Endothelial cell of umbilical vein (primary cell): Measurements from ENCODE around the gene KLC1. TPM values are rescaled to one million over a fixed set of nuclear protein-coding genes. Genes with fewer than 3 reads are reported as not detected.

Experiments used
- BruUV-seq: library from RNA; stranded (reverse); fragments of 400-500 nt; replicated peaks from 2 replicates; lab custom pipeline; 2021; lab: Mats Ljungman, UMichigan
- CTCF ChIA-PET: fragments of 300-600, 350-600 bp; sonication (Branson Sonifier 250); formaldehyde crosslinking; loops from one replicate; lab custom pipeline; 2021; ENCODE audit warnings: antibody characterized with exemption, inconsistent platforms; lab: Charles Lee
- POLR2A ChIA-PET: fragments of 300-600, 350-600 bp; sonication (Branson Sonifier 250); formaldehyde crosslinking; loops from one replicate; lab custom pipeline; 2021; ENCODE audit warnings: antibody characterized with exemption, inconsistent platforms; lab: Charles Lee
- DNase-seq: peaks from one replicate; pipeline ENCODE4 v3.0.0-alpha.2; 2011; ENCODE audit warnings: low read depth, low spot score
- FAIRE-seq: peaks from 2 replicates; lab custom pipeline; 2011; peaks lifted over from hg19 to GRCh38; lab: Jason Lieb, UNC
- H2AFZ ChIP-seq: 2 replicates; pipeline ENCODE4 v1.6.0; 2012; ENCODE audit warnings: low read depth, low read length, control low read depth, inconsistent platforms
- H3K27ac ChIP-seq: 2 replicates; pipeline ENCODE4 v1.5.1; 2011; ENCODE audit warnings: low read depth, mild to moderate bottlenecking, control low read depth, low read length, moderate library complexity; ENCODE audit not compliant: insufficient read depth
- H3K27me3 ChIP-seq, 2 experiments: 2 replicates each; pipeline versions ENCODE4 v1.6.0 to v1.6.1; 2011; ENCODE audit warnings: low read length in 2 of 2, mixed read lengths in 1 of 2; ENCODE audit not compliant: control insufficient read depth in 2 of 2, insufficient read depth in 2 of 2
- H3K36me3 ChIP-seq, 2 experiments: 2 replicates in 1 of 2; 3 replicates in 1 of 2; pipeline ENCODE4 v1.5.1; 2011; ENCODE audit warnings: low read length in 2 of 2, mild to moderate bottlenecking in 1 of 2, moderate library complexity in 1 of 2; ENCODE audit not compliant: control insufficient read depth in 2 of 2, insufficient read depth in 2 of 2; ENCODE audit errors: extremely low read depth in 1 of 2
- H3K4me1 ChIP-seq: 3 replicates; pipeline ENCODE4 v1.5.1; 2011; ENCODE audit warnings: mild to moderate bottlenecking, low read length; ENCODE audit not compliant: control insufficient read depth, insufficient read depth; ENCODE audit errors: extremely low read depth
- H3K4me2 ChIP-seq: 2 replicates; pipeline ENCODE4 v1.6.1; 2011; ENCODE audit warnings: low read length, control low read depth, mixed read lengths; ENCODE audit not compliant: insufficient read depth
- H3K4me3 ChIP-seq, 3 experiments: fragments of 200-600 bp in 1 of 3; sonication (generic), shearing (Covaris generic) in 1 of 3; replicated peaks in 1 of 3; 2 replicates each; pipeline ENCODE4 v1.5.1; 2011 to 2016; ENCODE audit warnings: control low read depth in 3 of 3, low read length in 3 of 3, mild to moderate bottlenecking in 2 of 3, inconsistent platforms in 1 of 3, low read depth in 1 of 3, moderate library complexity in 1 of 3; ENCODE audit not compliant: insufficient read depth in 1 of 3
- H3K79me2 ChIP-seq: 2 replicates; pipeline ENCODE4 v1.6.0; 2012; ENCODE audit warnings: low read length, inconsistent platforms; ENCODE audit not compliant: control insufficient read depth, insufficient read depth
- H3K9ac ChIP-seq: replicated peaks from 2 replicates; pipeline ENCODE3; 2011; ENCODE audit warnings: low read length, control low read depth; ENCODE audit not compliant: insufficient read depth; ENCODE audit errors: extremely low read depth
- H3K9me1 ChIP-seq: replicated peaks from 3 replicates; pipeline ENCODE4 v1.6.0; 2011; ENCODE audit warnings: mild to moderate bottlenecking, low read length; ENCODE audit not compliant: control insufficient read depth, insufficient read depth; ENCODE audit errors: extremely low read depth
- H3K9me3 ChIP-seq: replicated peaks from 2 replicates; pipeline ENCODE4 v1.5.1; 2012; ENCODE audit warnings: low read length, inconsistent platforms; ENCODE audit not compliant: control insufficient read depth, insufficient read depth
- H4K20me1 ChIP-seq: replicated peaks from 2 replicates; pipeline ENCODE3; 2011; ENCODE audit warnings: mild to moderate bottlenecking, low read length; ENCODE audit not compliant: control insufficient read depth, insufficient read depth; ENCODE audit errors: extremely low read depth
- CTCF ChIP-seq, 2 donors: IDR thresholded peaks; 1 replicate in 1 of 2; 2 replicates in 1 of 2; pipeline ENCODE4 v1.5.1; 2011; ENCODE audit warnings: low read length in 2 of 2, mild to moderate bottlenecking in 2 of 2, moderate library complexity in 2 of 2, control low read depth in 1 of 2, inconsistent platforms in 1 of 2, low read depth in 1 of 2; ENCODE audit not compliant: insufficient read depth in 1 of 2; ENCODE audit errors: extremely low read depth in 1 of 2
- EZH2 ChIP-seq: IDR thresholded peaks from 2 replicates; pipeline ENCODE4 v1.6.1; 2012; ENCODE audit warnings: borderline replicate concordance, low read depth, mild to moderate bottlenecking, moderate library complexity, low read length, inconsistent platforms; ENCODE audit not compliant: severe bottlenecking
- FOS ChIP-seq: IDR thresholded peaks from 2 replicates; pipeline ENCODE4 v1.6.1; 2011; ENCODE audit warnings: mild to moderate bottlenecking, low read length, moderate library complexity, borderline replicate concordance; ENCODE audit not compliant: insufficient read depth
- JUN ChIP-seq: IDR thresholded peaks from 2 replicates; pipeline ENCODE4 v1.6.1; 2011; ENCODE audit warnings: borderline replicate concordance, low read depth; ENCODE audit not compliant: insufficient read length, insufficient read depth
- MYC ChIP-seq: IDR thresholded peaks from one replicate; pipeline ENCODE4 v1.6.1; 2011; ENCODE audit warnings: mild to moderate bottlenecking, low read depth, low read length
- POLR2A ChIP-seq: IDR thresholded peaks from 2 replicates; pipeline ENCODE4 v1.6.1; 2012; ENCODE audit warnings: low read depth, mild to moderate bottlenecking, control low read depth, low read length
- dilution Hi-C: fragments of 300-500 bp; cut with MboI; formaldehyde crosslinking; loops from one replicate; pipeline ENCODE4 v1.15.0; 2019; ENCODE audit warnings: low sequenced_read_pairs; ENCODE audit not compliant: extremely low pct_ligation_motif_present
- intact Hi-C: fragments of 100-400 bp; cut with micrococcal nuclease; formaldehyde crosslinking; loops from one replicate; pipeline ENCODE4 v1.10.0; 2022
- polyA plus RNA-seq, 4 experiments: library from polyadenylated mRNA; depleted of rRNA in 3 of 4; stranded (reverse) in 3 of 4; unstranded in 1 of 4; fragments of >200 nt; gene quantifications; 2 replicates each; pipeline versions ENCODE4 v1.2.1 to v1.2.3, GENCODE V29; 2011 to 2012; ENCODE audit warnings: missing spikeins in 1 of 4
- total RNA-seq: library from RNA; stranded (reverse); gene quantifications from 2 replicates; pipeline ENCODE4 v1.2.3, GENCODE V29; 2021
- TF ChIP-seq, protein P1 (sequence below): IDR thresholded peaks from 2 replicates; pipeline ENCODE4 v1.6.1; 2011; ENCODE audit not compliant: insufficient read depth, insufficient read length

The KLC1 gene
- total and polyA plus RNA-seq, 2 donors (not counting 3 experiments of a cell fraction or from before 2014, with no cell fraction given), result 124 to 233 TPM

DNA sequence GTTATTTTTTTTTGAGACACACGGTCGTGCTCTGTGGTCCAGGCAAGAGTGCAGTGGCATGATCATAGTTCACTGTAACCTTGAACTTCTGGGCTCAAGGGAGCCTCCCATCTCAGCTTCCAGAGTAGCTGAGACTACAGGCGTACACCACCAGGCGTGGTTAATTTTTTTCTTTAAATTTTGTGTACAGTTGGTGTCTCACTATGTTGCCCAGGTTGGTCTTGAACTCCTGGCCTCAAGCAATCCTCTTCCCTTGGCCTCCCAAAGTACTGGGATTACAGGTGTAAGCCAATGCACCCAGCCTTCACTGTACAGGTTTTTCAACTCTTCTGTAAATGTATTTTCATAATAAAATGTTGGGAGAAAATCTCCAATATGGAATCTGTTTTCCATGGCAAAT lies 5.7 kb upstream of the KLC1 start:
- no peaks in the 10 kb centered on the region for H3K36me3 ChIP-seq
- no peak overlapping the region for H3K27ac ChIP-seq
- TF ChIP-seq EZH2, result no peak
- no peak for TF ChIP-seq JUN
- no peak for TF ChIP-seq FOS
- TF ChIP-seq, protein P1, sequence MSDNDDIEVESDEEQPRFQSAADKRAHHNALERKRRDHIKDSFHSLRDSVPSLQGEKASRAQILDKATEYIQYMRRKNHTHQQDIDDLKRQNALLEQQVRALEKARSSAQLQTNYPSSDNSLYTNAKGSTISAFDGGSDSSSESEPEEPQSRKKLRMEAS, result no peak
- no peak for TF ChIP-seq MYC
- no peak for TF ChIP-seq POLR2A
- TF ChIP-seq CTCF (IDR thresholded peaks at IDR 0.05; ENCODE audit: extremely low read depth in 1 of 2, insufficient read depth in 1 of 2, low read depth in 1 of 2, low read length in 2 of 2), result no peak
- ChIA-PET CTCF (interaction anchor here (1.2 kb wide), 1 partner anchor 16 kb away, joined by 4 read pairs; no protein-coding TSS in a partner anchor), POLR2A (no interaction called here)
- no peak overlapping the region for H3K4me3 ChIP-seq
- intact Hi-C loops (no loop called here), dilution Hi-C loops (no loop called here)
- H3K9ac ChIP-seq, result no peak overlapping the region
- no peaks in the 10 kb centered on the region for H3K27me3 ChIP-seq
- FAIRE-seq, result no peak
- DNase-seq, result no peak
- no peaks in the 10 kb centered on the region for H4K20me1 ChIP-seq
- no TSS peak for BruUV-seq
- no peaks in the 10 kb centered on the region for H3K9me1 ChIP-seq
- H2AFZ ChIP-seq, result no peak overlapping the region
- peaks cover 18% of the 10 kb centered on the region for H3K4me1 ChIP-seq
- no peaks in the 10 kb centered on the region for H3K79me2 ChIP-seq
- no peaks in the 10 kb centered on the region for H3K9me3 ChIP-seq
- no peak overlapping the region for H3K4me2 ChIP-seq
